ENCODE data around the gene TANGO6. TPM values are rescaled to one million over a fixed set of nuclear protein-coding genes. Genes with fewer than 3 reads are reported as not detected.

Gene TANGO6
- total RNA-seq, 1 experiment from 2014 or later: 18.0 TPM

GRCh38 chr16:68931196-68931595, 87.9 kb downstream of the TANGO6 start:
- CTCF ChIA-PET: no interaction called here
- H3K9me3 ChIP-seq (ENCODE audit: low read depth, low read length, poor library complexity, severe bottlenecking): no peaks in the 10 kb centered on the region
- H3K27ac ChIP-seq (ENCODE audit: low read depth, low read length, poor library complexity, severe bottlenecking): no peak overlapping the region
- no peak for DNase-seq (ENCODE audit: low spot score)
- H3K4me3 ChIP-seq (ENCODE audit: low read depth, low read length, poor library complexity, severe bottlenecking): no peak overlapping the region
- no TSS peak for BruUV-seq (replicated peaks)
- POLR2A ChIA-PET (ENCODE audit: low non-redundant PET): no interaction called here
- intact Hi-C loops (cut with micrococcal nuclease; ENCODE audit: unreplicated experiment): no loop called here
- peaks cover under 1% of the 10 kb centered on the region for H3K4me1 ChIP-seq (ENCODE audit: insufficient read depth, low read length, poor library complexity, severe bottlenecking)
- H3K27me3 ChIP-seq (replicated peaks; ENCODE audit: insufficient read depth, low read depth, low read length, poor library complexity): no peaks in the 10 kb centered on the region
- H3K36me3 ChIP-seq (ENCODE audit: insufficient read depth, low read length, poor library complexity, severe bottlenecking): no peaks in the 10 kb centered on the region
- TF ChIP-seq CTCF (conservative IDR thresholded peaks at IDR 0.05; ENCODE audit: low read depth, low read length): no peak
- TF ChIP-seq EZH2 (IDR thresholded peaks at IDR 0.05; ENCODE audit: borderline replicate concordance, low read depth, low read length, poor library complexity, severe bottlenecking): no peak

- ChIA-PET CTCF (no interaction called here), POLR2A (ENCODE audit: low non-redundant PET) (interaction anchor here (0.5 kb wide), 1 partner anchor 473 kb away, joined by 4 read pairs; no protein-coding TSS in a partner anchor)
- no peaks in the 10 kb centered on the region for H3K27me3 ChIP-seq (replicated peaks; ENCODE audit: insufficient read depth, low read depth, low read length, poor library complexity)
- no TSS peak for BruUV-seq (replicated peaks)
- no peak for TF ChIP-seq CTCF (conservative IDR thresholded peaks at IDR 0.05; ENCODE audit: low read depth, low read length)
- no peak for TF ChIP-seq EZH2 (IDR thresholded peaks at IDR 0.05; ENCODE audit: borderline replicate concordance, low read depth, low read length, poor library complexity, severe bottlenecking)
- H3K4me3 ChIP-seq (ENCODE audit: low read depth, low read length, poor library complexity, severe bottlenecking): no peak overlapping the region
- no peak for DNase-seq (ENCODE audit: low spot score)
- H3K9me3 ChIP-seq (ENCODE audit: low read depth, low read length, poor library complexity, severe bottlenecking): no peaks in the 10 kb centered on the region
- H3K4me1 ChIP-seq (ENCODE audit: insufficient read depth, low read length, poor library complexity, severe bottlenecking): peaks cover 12% of the 10 kb centered on the region
- intact Hi-C loops (cut with micrococcal nuclease; ENCODE audit: unreplicated experiment): no loop called here
- no peak overlapping the region for H3K27ac ChIP-seq (ENCODE audit: low read depth, low read length, poor library complexity, severe bottlenecking)
- no peaks in the 10 kb centered on the region for H3K36me3 ChIP-seq (ENCODE audit: insufficient read depth, low read length, poor library complexity, severe bottlenecking)
Observed at GRCh38 chr16:68934402-68934801, 91.1 kb downstream of the TANGO6 start.

- H3K27ac ChIP-seq (ENCODE audit: low read depth, low read length, poor library complexity, severe bottlenecking): no peak overlapping the region
- DNase-seq (ENCODE audit: low spot score): no peak
- POLR2A ChIA-PET (ENCODE audit: low non-redundant PET): no interaction called here
- peaks cover 12% of the 10 kb centered on the region for H3K4me1 ChIP-seq (ENCODE audit: insufficient read depth, low read length, poor library complexity, severe bottlenecking)
- H3K4me3 ChIP-seq (ENCODE audit: low read depth, low read length, poor library complexity, severe bottlenecking): no peak overlapping the region
- no peaks in the 10 kb centered on the region for H3K9me3 ChIP-seq (ENCODE audit: low read depth, low read length, poor library complexity, severe bottlenecking)
- no peaks in the 10 kb centered on the region for H3K27me3 ChIP-seq (replicated peaks; ENCODE audit: insufficient read depth, low read depth, low read length, poor library complexity)
- intact Hi-C loops (cut with micrococcal nuclease; ENCODE audit: unreplicated experiment): no loop called here
- TF ChIP-seq EZH2 (IDR thresholded peaks at IDR 0.05; ENCODE audit: borderline replicate concordance, low read depth, low read length, poor library complexity, severe bottlenecking) (no peak), CTCF (conservative IDR thresholded peaks at IDR 0.05; ENCODE audit: low read depth, low read length) (no peak)
- no peaks in the 10 kb centered on the region for H3K36me3 ChIP-seq (ENCODE audit: insufficient read depth, low read length, poor library complexity, severe bottlenecking)
- no TSS peak for BruUV-seq (replicated peaks)
- CTCF ChIA-PET: no interaction called here
Observed at GRCh38 chr16:68935008-68935407, 91.7 kb downstream of the TANGO6 start.
